Trophoblast cell (in vitro differentiated cells and primary cell): ENCODE data around the gene CDK12.

Source experiments
- DNase-seq, 2 donors: peaks; one replicate each; pipeline ENCODE4 v3.0.0-alpha.2; 2016
- H2AFZ ChIP-seq: 2 replicates; pipeline ENCODE4 v1.6.1; 2013; ENCODE audit warnings: low read length, moderate library complexity, mild to moderate bottlenecking; ENCODE audit not compliant: insufficient read depth, poor library complexity
- H2AK5ac ChIP-seq: 2 replicates; pipeline ENCODE4 v1.6.1; 2013; ENCODE audit warnings: mild to moderate bottlenecking, low read length
- H2BK120ac ChIP-seq: 2 replicates; pipeline ENCODE4 v1.6.1; 2013; ENCODE audit warnings: low read length, mild to moderate bottlenecking, moderate library complexity; ENCODE audit not compliant: insufficient read depth, poor library complexity
- H2BK12ac ChIP-seq: 2 replicates; pipeline ENCODE4 v1.6.1; 2013; ENCODE audit warnings: mild to moderate bottlenecking, low read length, moderate library complexity
- H2BK5ac ChIP-seq: 2 replicates; pipeline ENCODE4 v1.6.1; 2013; ENCODE audit warnings: low read length, low read depth, moderate library complexity, mild to moderate bottlenecking; ENCODE audit not compliant: poor library complexity
- H3K14ac ChIP-seq: 2 replicates; pipeline ENCODE4 v1.6.1; 2013; ENCODE audit warnings: mild to moderate bottlenecking, low read length
- H3K18ac ChIP-seq: 2 replicates; pipeline ENCODE4 v1.6.1; 2013; ENCODE audit warnings: mild to moderate bottlenecking, low read length
- H3K23ac ChIP-seq: 2 replicates; pipeline ENCODE4 v1.6.1; 2013; ENCODE audit warnings: low read length
- H3K27ac ChIP-seq: 2 replicates; pipeline ENCODE4 v1.5.1; 2013; ENCODE audit warnings: low read depth, mild to moderate bottlenecking, inconsistent platforms, low read length, moderate library complexity
- H3K27me3 ChIP-seq: 2 replicates; pipeline ENCODE4 v1.6.1; 2013; ENCODE audit warnings: inconsistent platforms, mild to moderate bottlenecking, low read length, moderate library complexity; ENCODE audit not compliant: insufficient read depth
- H3K36me3 ChIP-seq, 2 experiments: 1 replicate in 1 of 2; 2 replicates in 1 of 2; pipeline ENCODE4 v1.6.1; 2013; ENCODE audit warnings: low read length in 2 of 2, mild to moderate bottlenecking in 2 of 2, moderate library complexity in 1 of 2; ENCODE audit not compliant: insufficient read depth in 2 of 2, control insufficient read depth in 1 of 2
- H3K4ac ChIP-seq: 2 replicates; pipeline ENCODE4 v1.6.1; 2013; ENCODE audit warnings: low read depth, mild to moderate bottlenecking, low read length, moderate library complexity
- H3K4me1 ChIP-seq, 2 experiments: 1 replicate in 1 of 2; 2 replicates in 1 of 2; pipeline ENCODE4 v1.6.1; 2013; ENCODE audit warnings: low read length in 2 of 2, mild to moderate bottlenecking in 2 of 2, moderate library complexity in 1 of 2; ENCODE audit not compliant: insufficient read depth in 2 of 2, control insufficient read depth in 1 of 2
- H3K4me2 ChIP-seq: 2 replicates; pipeline ENCODE4 v1.6.1; 2013; ENCODE audit warnings: inconsistent platforms, mild to moderate bottlenecking, low read length, moderate library complexity
- H3K4me3 ChIP-seq: 2 replicates; pipeline ENCODE4 v1.5.1; 2013; ENCODE audit warnings: mild to moderate bottlenecking, low read depth, low read length, inconsistent platforms
- H3K79me1 ChIP-seq: one replicate; pipeline ENCODE4 v1.6.1; 2013; ENCODE audit warnings: low read length
- H3K79me2 ChIP-seq: 2 replicates; pipeline ENCODE4 v1.6.1; 2013; ENCODE audit warnings: low read length, mild to moderate bottlenecking; ENCODE audit not compliant: control insufficient read depth, insufficient read depth, poor library complexity
- H3K9ac ChIP-seq: 2 replicates; pipeline ENCODE4 v1.6.1; 2013; ENCODE audit warnings: mild to moderate bottlenecking, low read length
- H3K9me3 ChIP-seq: 2 replicates; pipeline ENCODE4 v1.6.1; 2013; ENCODE audit warnings: low read depth, mild to moderate bottlenecking, control low read depth, inconsistent platforms, low read length; ENCODE audit not compliant: insufficient read depth
- H4K12ac ChIP-seq: 2 replicates; pipeline ENCODE4 v1.6.1; 2013; ENCODE audit warnings: low read depth, mild to moderate bottlenecking, low read length, moderate library complexity
- H4K8ac ChIP-seq: 2 replicates; pipeline ENCODE4 v1.6.1; 2013; ENCODE audit warnings: low read depth, mild to moderate bottlenecking, low read length, moderate library complexity
- H4K91ac ChIP-seq: one replicate; pipeline ENCODE4 v1.6.1; 2013; ENCODE audit warnings: low read depth, mild to moderate bottlenecking, low read length, moderate library complexity
- WGBS: extraction: QIAGEN DNeasy Blood & Tissue Kit; methylation state at CpG from one replicate; pipeline ENCODE4 v1.1.7; 2013; ENCODE audit warnings: missing lambda C conversion rate; ENCODE audit not compliant: insufficient read length, insufficient coverage; ENCODE audit errors: extremely low coverage; 5-methylcytosine and 5-hydroxymethylcytosine counted together

Gene CDK12

DNA sequence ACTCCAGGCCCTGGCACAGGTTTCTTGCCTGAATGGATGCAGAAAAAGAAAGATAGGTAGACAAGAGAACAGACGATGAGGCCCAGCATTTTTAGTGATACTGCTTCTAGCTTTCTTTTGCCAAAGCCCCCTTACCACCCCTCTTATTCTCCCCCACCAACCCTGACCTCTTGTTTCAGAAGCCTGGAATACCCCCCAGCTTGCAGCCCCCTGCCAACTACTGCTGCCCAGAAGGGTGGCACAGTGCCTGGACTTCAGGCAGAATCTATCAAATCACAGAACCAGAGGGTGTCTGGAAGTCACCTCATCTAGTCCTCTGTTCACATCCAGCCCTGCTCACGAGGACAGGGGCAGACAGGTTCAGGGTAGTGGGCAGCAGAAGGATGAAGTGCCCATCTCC, 110.8 kb downstream of the CDK12 start:
- no peak overlapping the region for H2AFZ ChIP-seq
- no peak overlapping the region for H4K91ac ChIP-seq
- no peak overlapping the region for H4K8ac ChIP-seq
- no peak for DNase-seq
- no peak overlapping the region for H3K4me3 ChIP-seq
- no peak overlapping the region for H3K14ac ChIP-seq
- peaks cover 2 to 9% of the 10 kb centered on the region in 2 experiments for H3K36me3 ChIP-seq
- peaks cover 1% of the 10 kb centered on the region for H3K79me2 ChIP-seq
- H3K79me1 ChIP-seq: peaks cover 2% of the 10 kb centered on the region
- H2BK5ac ChIP-seq: no peak overlapping the region
- no peak overlapping the region for H3K4ac ChIP-seq
- H3K4me1 ChIP-seq: peaks cover 4% of the 10 kb centered on the region in 2 experiments
- no peak overlapping the region for H3K27ac ChIP-seq
- H3K27me3 ChIP-seq: no peaks in the 10 kb centered on the region
- H3K9ac ChIP-seq: no peak overlapping the region
- no peak overlapping the region for H3K18ac ChIP-seq
- H2BK120ac ChIP-seq: no peak overlapping the region
- H2BK12ac ChIP-seq: no peak overlapping the region
- H3K23ac ChIP-seq: no peak overlapping the region
- H3K9me3 ChIP-seq: no peaks in the 10 kb centered on the region
- no peak overlapping the region for H2AK5ac ChIP-seq
- no peak overlapping the region for H4K12ac ChIP-seq
- no CpG with 5 or more reads among the region's 2 CpGs for WGBS
- H3K4me2 ChIP-seq: no peak overlapping the region

DNA sequence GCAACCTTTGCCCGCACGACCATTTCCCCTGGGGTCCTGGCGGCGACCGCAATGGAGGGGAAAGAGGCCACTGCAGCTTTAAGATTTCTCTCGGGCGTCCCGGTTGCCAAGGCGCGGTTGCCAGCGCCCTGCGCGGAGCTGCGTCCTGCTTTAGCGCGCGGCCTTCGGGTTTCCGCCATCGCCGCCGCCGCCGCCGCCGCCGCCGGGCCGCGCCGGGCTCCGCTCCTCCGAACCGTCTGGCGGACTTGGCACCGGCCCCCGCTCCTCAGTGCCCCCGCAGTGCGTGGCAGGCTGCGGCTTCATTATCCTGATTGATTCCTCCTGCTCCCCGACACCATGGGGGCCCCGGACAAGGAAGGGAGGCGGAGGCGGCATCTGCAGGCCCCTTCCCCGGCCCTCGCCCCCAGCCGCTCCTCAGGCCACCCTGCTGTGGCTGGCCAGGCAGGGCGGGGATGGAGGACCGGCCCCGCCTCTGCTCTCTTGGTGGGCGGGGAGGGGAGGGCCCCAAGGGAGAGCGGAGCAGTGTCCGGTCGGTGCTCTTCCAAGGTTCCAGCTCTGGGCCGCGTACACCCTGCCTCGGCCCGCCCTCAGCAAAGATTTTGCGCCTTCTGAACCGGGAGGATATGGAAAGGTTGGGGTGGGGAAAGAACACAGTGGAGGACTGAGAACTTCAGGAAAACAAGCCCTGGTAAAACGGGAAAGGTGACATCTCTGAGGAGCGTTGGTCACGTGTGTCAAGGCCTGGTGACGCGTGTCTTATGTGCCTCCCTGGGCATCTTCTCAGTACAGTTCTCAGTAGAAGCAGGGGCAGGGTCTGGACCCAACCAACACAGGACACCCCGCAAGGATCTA, 112.4 kb downstream of the CDK12 start:
- Histone ChIP-seq H3K4me2 (peak overlapping the region; percentile 68), H4K8ac (peak overlapping the region; percentile 91), H3K18ac (peak overlapping the region; percentile 75), H4K91ac (peak overlapping the region; percentile 57), H3K79me1 (peaks cover 2% of the 10 kb centered on the region), H2AK5ac (no peak overlapping the region), H2BK5ac (no peak overlapping the region), H3K4ac (no peak overlapping the region), H2AFZ (peak overlapping the region; percentile 66), H3K4me3 (peak overlapping the region; percentile 72), H3K23ac (no peak overlapping the region), H3K79me2 (peaks cover 1% of the 10 kb centered on the region), H3K9me3 (no peaks in the 10 kb centered on the region), H3K36me3 (peaks cover 0 to 6% of the 10 kb centered on the region in 2 experiments), H4K12ac (peak overlapping the region; percentile 44), H3K27ac (no peak overlapping the region), H3K14ac (peak overlapping the region; percentile 80), H2BK12ac (no peak overlapping the region), H3K4me1 (peaks cover 4% of the 10 kb centered on the region in 2 experiments), H3K27me3 (no peaks in the 10 kb centered on the region), H2BK120ac (no peak overlapping the region), H3K9ac (no peak overlapping the region)
- peak; percentile 61 to 80 for DNase-seq
- no CpG with 5 or more reads among the region's 66 CpGs for WGBS

DNA sequence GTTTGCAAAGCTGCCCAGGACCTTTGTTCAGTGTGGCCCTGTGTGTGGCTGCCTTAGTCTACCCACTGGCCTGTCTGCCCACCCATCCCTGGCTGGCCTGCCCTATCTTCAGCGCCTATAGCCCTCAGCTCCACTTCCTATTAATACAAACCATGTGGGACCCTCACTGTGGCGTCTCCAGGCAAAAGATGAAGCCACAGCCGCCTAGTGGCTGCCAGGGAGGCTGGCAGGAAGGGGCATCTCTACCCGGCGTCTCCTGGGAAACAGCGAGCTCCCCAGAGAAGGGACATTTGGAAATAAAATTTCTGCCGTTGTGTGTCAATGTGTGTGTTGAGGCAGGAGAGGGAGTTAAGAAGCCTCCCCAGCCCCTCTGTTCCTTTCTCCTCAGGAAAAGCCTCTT, 114.9 kb downstream of the CDK12 start:
- DNase-seq: peak in 1 of 2 donors; percentile 4
- H3K4me1 ChIP-seq: peaks cover 4% of the 10 kb centered on the region in 2 experiments
- H3K4me3 ChIP-seq: no peak overlapping the region
- H3K4me2 ChIP-seq: no peak overlapping the region
- H2BK5ac ChIP-seq: no peak overlapping the region
- peaks cover 1% of the 10 kb centered on the region for H3K79me2 ChIP-seq
- H3K14ac ChIP-seq: no peak overlapping the region
- H3K79me1 ChIP-seq: peaks cover 2% of the 10 kb centered on the region
- no peak overlapping the region for H3K27ac ChIP-seq
- no peak overlapping the region for H3K18ac ChIP-seq
- H3K27me3 ChIP-seq: no peaks in the 10 kb centered on the region
- no peak overlapping the region for H3K4ac ChIP-seq
- H2BK12ac ChIP-seq: no peak overlapping the region
- H2AK5ac ChIP-seq: no peak overlapping the region
- H2BK120ac ChIP-seq: no peak overlapping the region
- no CpG with 5 or more reads among the region's 7 CpGs for WGBS
- H2AFZ ChIP-seq: no peak overlapping the region
- no peak overlapping the region for H3K23ac ChIP-seq
- no peak overlapping the region for H3K9ac ChIP-seq
- no peaks in the 10 kb centered on the region for H3K36me3 ChIP-seq
- no peaks in the 10 kb centered on the region for H3K9me3 ChIP-seq
- H4K91ac ChIP-seq: no peak overlapping the region
- no peak overlapping the region for H4K12ac ChIP-seq
- no peak overlapping the region for H4K8ac ChIP-seq

DNA sequence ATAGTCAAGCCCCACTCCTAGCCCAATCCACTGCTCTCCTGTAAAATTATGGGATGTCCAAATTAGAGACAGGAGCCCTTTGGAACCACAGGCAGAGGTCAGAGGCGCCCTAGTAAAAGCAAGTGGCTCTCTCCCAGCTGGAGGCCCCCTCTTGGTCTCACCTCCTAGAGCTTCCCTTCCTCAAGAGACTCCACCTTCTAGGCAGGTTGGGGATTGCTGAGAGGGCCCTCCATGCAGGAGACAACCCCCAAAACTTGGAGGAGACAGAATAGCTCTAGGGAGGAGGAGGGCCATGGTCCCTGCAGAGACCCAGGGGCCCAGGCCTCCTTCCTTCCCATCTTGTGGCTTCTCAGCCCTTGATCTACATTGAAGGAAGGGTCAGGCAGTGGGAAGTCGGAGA, 117.0 kb downstream of the CDK12 start:
- no peak overlapping the region for H3K9ac ChIP-seq
- no peak overlapping the region for H2AK5ac ChIP-seq
- no peak for DNase-seq
- H2BK12ac ChIP-seq: no peak overlapping the region
- no peaks in the 10 kb centered on the region for H3K9me3 ChIP-seq
- H3K27ac ChIP-seq: no peak overlapping the region
- H3K4me3 ChIP-seq: no peak overlapping the region
- H3K27me3 ChIP-seq: no peaks in the 10 kb centered on the region
- H3K79me2 ChIP-seq: peaks cover 1% of the 10 kb centered on the region
- no peak overlapping the region for H4K12ac ChIP-seq
- no peak overlapping the region for H3K4ac ChIP-seq
- no peak overlapping the region for H3K18ac ChIP-seq
- H3K4me2 ChIP-seq: no peak overlapping the region
- no peak overlapping the region for H4K8ac ChIP-seq
- H3K14ac ChIP-seq: no peak overlapping the region
- peaks cover 2% of the 10 kb centered on the region for H3K79me1 ChIP-seq
- H3K36me3 ChIP-seq: no peaks in the 10 kb centered on the region
- H2BK120ac ChIP-seq: no peak overlapping the region
- no peak overlapping the region for H4K91ac ChIP-seq
- no peak overlapping the region for H2BK5ac ChIP-seq
- H3K4me1 ChIP-seq: peaks cover 4% of the 10 kb centered on the region in 2 experiments
- H3K23ac ChIP-seq: no peak overlapping the region
- H2AFZ ChIP-seq: no peak overlapping the region
- WGBS: no CpG with 5 or more reads among the region's 2 CpGs
